C4-2B (cell line): Measurements from ENCODE around the gene ARL6IP4.

ENCODE experiments used
- H3K27ac ChIP-seq: fragments of 450-650 bp; 2 replicates; pipeline ENCODE4 v1.5.1; 2017
- CTCF ChIP-seq: fragments of 450-650 bp; conservative IDR thresholded peaks from 2 replicates; pipeline ENCODE4 v1.5.1; 2017; ENCODE audit warnings: mild to moderate bottlenecking
- ZFX ChIP-seq: fragments of 450-650 bp; IDR thresholded peaks from 2 replicates; pipeline ENCODE4 v1.6.1; 2017

Gene ARL6IP4

GRCh38 chr12:122949816-122950675 lies 30.4 kb upstream of the ARL6IP4 start:
- no peak overlapping the region for H3K27ac ChIP-seq
- no peak for TF ChIP-seq ZFX
- no peak for TF ChIP-seq CTCF

GRCh38 chr12:122951406-122951805 lies 29.1 kb upstream of the ARL6IP4 start:
- H3K27ac ChIP-seq: no peak overlapping the region
- TF ChIP-seq CTCF: no peak
- no peak for TF ChIP-seq ZFX

- TF ChIP-seq ZFX: no peak
- TF ChIP-seq CTCF: peak; percentile 87
- no peak overlapping the region for H3K27ac ChIP-seq
These were observed 28.2 kb upstream of the ARL6IP4 start for GRCh38 chr12:122951979-122952892.

GRCh38 chr12:122955156-122955555 lies 25.3 kb upstream of the ARL6IP4 start:
- TF ChIP-seq CTCF: no peak
- no peak for TF ChIP-seq ZFX
- H3K27ac ChIP-seq: no peak overlapping the region

GRCh38 chr12:122956035-122956434 lies 24.4 kb upstream of the ARL6IP4 start:
- no peak overlapping the region for H3K27ac ChIP-seq
- TF ChIP-seq CTCF (no peak), ZFX (no peak)

GRCh38 chr12:122958198-122958888 lies 22.1 kb upstream of the ARL6IP4 start:
- TF ChIP-seq ZFX (no peak), CTCF (no peak)
- H3K27ac ChIP-seq: no peak overlapping the region
